ENCODE measurements around the gene NHEJ1. TPM values are rescaled to one million over a fixed set of nuclear protein-coding genes. Genes with fewer than 3 reads are reported as not detected.
A peak's percentile ranks its signal among the peaks of the same experiment; 100 is the strongest.
"Not testable (repeated sequence)": the region's sequence is repeated elsewhere in the genome, so short reads cannot be mapped to it uniquely, and the experiment has no call there.

NHEJ1 gene
- 8.9 TPM for total RNA-seq

- peak; percentile 97 for ATAC-seq
These were observed at the start of gene NHEJ1 for GRCh38 chr2:219160186-219161017. NHEJ1 (minus strand) TSS chr2:219160815; CDS start chr2:219158362, 2,453 bp downstream.

- ATAC-seq, result no peak
These were observed 48.9 kb upstream of the NHEJ1 start for GRCh38 chr2:219209236-219210195.

GRCh38 chr2:219207884-219208740, 47.5 kb upstream of the NHEJ1 start:
- peak; percentile 35 for ATAC-seq

- ATAC-seq, result peak; percentile 2
These were observed 46.7 kb upstream of the NHEJ1 start for GRCh38 chr2:219207134-219207883.

GRCh38 chr2:219206328-219207133, 45.9 kb upstream of the NHEJ1 start, which contains the start of gene ZFAND2B:
ZFAND2B (plus strand) TSS chr2:219206782; CDS start chr2:219206988, 206 bp downstream.
- ATAC-seq, result peak; percentile 96

GRCh38 chr2:219205981-219206327, 45.3 kb upstream of the NHEJ1 start:
- ATAC-seq, result no peak

- no peak for ATAC-seq
These were observed 44.5 kb upstream of the NHEJ1 start for GRCh38 chr2:219205165-219205538.

GRCh38 chr2:219204425-219205164, 44.0 kb upstream of the NHEJ1 start:
- no peak for ATAC-seq

GRCh38 chr2:219201331-219201730, 40.7 kb upstream of the NHEJ1 start:
- ATAC-seq, result not testable (repeated sequence)

GRCh38 chr2:219200502-219201326, 40.1 kb upstream of the NHEJ1 start:
- ATAC-seq, result not testable (repeated sequence)

GRCh38 chr2:219199470-219200211, 39.0 kb upstream of the NHEJ1 start:
- no peak for ATAC-seq

GRCh38 chr2:219198974-219199373, 38.4 kb upstream of the NHEJ1 start:
- ATAC-seq, result no peak

- ATAC-seq, result no peak
These were observed 36.8 kb upstream of the NHEJ1 start for GRCh38 chr2:219197388-219197787.

- no peak for ATAC-seq
These were observed 26.3 kb upstream of the NHEJ1 start for GRCh38 chr2:219186754-219187456.

- no peak for ATAC-seq
These were observed 23.5 kb upstream of the NHEJ1 start for GRCh38 chr2:219184121-219184520.

- ATAC-seq, result no peak
These were observed 22.6 kb upstream of the NHEJ1 start for GRCh38 chr2:219183151-219183772.
